Neural cell (in vitro differentiated cells): Measurements from ENCODE around the gene ZNF784. TPM values are rescaled to one million over a fixed set of nuclear protein-coding genes. Genes with fewer than 3 reads are reported as not detected.

Experiments
- H2AFZ ChIP-seq: fragments of 200-600, 300-800 bp; sonication (generic), shearing (Covaris generic); 2 replicates; pipeline ENCODE4 v1.6.0; 2014; ENCODE audit warnings: low read depth, mild to moderate bottlenecking, antibody characterized with exemption, low read length, moderate library complexity
- H3F3A ChIP-seq: fragments of 200-600 bp; shearing (Covaris generic); 2 replicates; pipeline ENCODE4 v1.6.1; 2016; ENCODE audit warnings: mild to moderate bottlenecking, moderate library complexity, mixed read lengths, antibody characterized with exemption, low read length; ENCODE audit not compliant: insufficient read depth, poor library complexity, severe bottlenecking
- H3K27ac ChIP-seq: fragments of 200-600, 300-800 bp; sonication (generic), shearing (Covaris generic); 2 replicates; pipeline ENCODE4 v1.5.1; 2014; ENCODE audit warnings: mild to moderate bottlenecking, low read length, moderate library complexity
- H3K27me3 ChIP-seq: fragments of 300-800, 200-600 bp; sonication (generic), shearing (Covaris generic); 2 replicates; pipeline ENCODE4 v1.6.0; 2014; ENCODE audit warnings: mild to moderate bottlenecking, low read depth, low read length, moderate library complexity; ENCODE audit not compliant: insufficient read depth
- H3K36me3 ChIP-seq: fragments of 300-800, 200-600 bp; sonication (generic), shearing (Covaris generic); 2 replicates; pipeline ENCODE4 v1.5.1; 2014; ENCODE audit warnings: mild to moderate bottlenecking, antibody characterized with exemption, low read length, moderate library complexity; ENCODE audit not compliant: insufficient read depth
- H3K4me2 ChIP-seq: fragments of 300-800, 200-600 bp; sonication (generic), shearing (Covaris generic); 2 replicates; pipeline ENCODE4 v1.6.0; 2014; ENCODE audit warnings: mild to moderate bottlenecking, low read length
- H3K4me3 ChIP-seq: fragments of 300-800, 200-600 bp; sonication (generic), shearing (Covaris generic); 2 replicates; pipeline ENCODE4 v1.5.1; 2014; ENCODE audit warnings: mild to moderate bottlenecking, low read length, moderate library complexity
- H3K79me2 ChIP-seq: fragments of 200-600 bp; shearing (Covaris generic); replicated peaks from 2 replicates; pipeline ENCODE4 v1.6.0; 2014; ENCODE audit warnings: mild to moderate bottlenecking, low read length, moderate library complexity; ENCODE audit not compliant: insufficient read depth
- H3K9ac ChIP-seq: fragments of 300-800, 200-600 bp; sonication (generic), shearing (Covaris generic); 2 replicates; pipeline ENCODE4 v1.6.1; 2016; ENCODE audit warnings: mild to moderate bottlenecking, low read length, mixed read lengths
- H3K9me2 ChIP-seq: fragments of 200-600 bp; shearing (Covaris generic); 2 replicates; pipeline ENCODE4 v1.6.1; 2016; ENCODE audit warnings: mild to moderate bottlenecking, low read length, mixed read lengths; ENCODE audit not compliant: insufficient read depth
- H3K9me3 ChIP-seq: fragments of 200-600, 300-800 bp; sonication (generic), shearing (Covaris generic); 2 replicates; pipeline ENCODE4 v1.6.1; 2016; ENCODE audit warnings: mild to moderate bottlenecking, mixed run types, low read length, moderate library complexity, mixed read lengths
- H4K20me1 ChIP-seq: fragments of 200-600 bp; shearing (Covaris generic); 2 replicates; pipeline ENCODE4 v1.6.1; 2016; ENCODE audit warnings: mild to moderate bottlenecking, mixed run types; ENCODE audit not compliant: insufficient read depth
- EP300 ChIP-seq: fragments of 450-650 bp; conservative IDR thresholded peaks from 2 replicates; pipeline ENCODE4 v1.6.1; 2014; ENCODE audit warnings: antibody characterized with exemption, mild to moderate bottlenecking, moderate library complexity; ENCODE audit not compliant: poor library complexity, severe bottlenecking
- EZH2 ChIP-seq: fragments of 200-600, 300-800 bp; shearing (Covaris generic), sonication (generic); IDR thresholded peaks from 2 replicates; pipeline ENCODE4 v1.6.1; 2014; ENCODE audit warnings: antibody characterized with exemption, low read length, borderline replicate concordance, mild to moderate bottlenecking; ENCODE audit not compliant: insufficient read depth, poor library complexity, severe bottlenecking
- MXI1 ChIP-seq: fragments of 450-650 bp; conservative IDR thresholded peaks from 2 replicates; pipeline ENCODE4 v1.6.1; 2014; ENCODE audit warnings: antibody characterized with exemption, mild to moderate bottlenecking; ENCODE audit not compliant: poor library complexity, severe bottlenecking
- POLR2AphosphoS5 ChIP-seq: IDR thresholded peaks from 2 replicates; pipeline ENCODE4 v1.6.1; 2012
- RAD21 ChIP-seq: fragments of 450-650 bp; conservative IDR thresholded peaks from 2 replicates; pipeline ENCODE4 v1.6.1; 2014; ENCODE audit warnings: antibody characterized with exemption, mild to moderate bottlenecking, moderate library complexity
- SMC3 ChIP-seq: fragments of 450-650 bp; conservative IDR thresholded peaks from 2 replicates; pipeline ENCODE4 v1.6.1; 2014; ENCODE audit warnings: antibody characterized with exemption, mild to moderate bottlenecking, moderate library complexity; ENCODE audit not compliant: poor library complexity
- TAF1 ChIP-seq: IDR thresholded peaks from 2 replicates; pipeline ENCODE4 v1.6.1; 2012; ENCODE audit warnings: low read depth
- polyA plus RNA-seq: library from polyadenylated mRNA; depleted of rRNA; stranded (reverse); fragments of >200 nt; gene quantifications from 2 replicates; pipeline ENCODE4 v1.2.3, GENCODE V29; 2014
- TF ChIP-seq, protein P1 (sequence below): IDR thresholded peaks from 2 replicates; pipeline ENCODE4 v1.6.1; 2012; ENCODE audit warnings: borderline replicate concordance
- TF ChIP-seq, protein P2 (sequence below): fragments of 450-650 bp; IDR thresholded peaks from 2 replicates; pipeline ENCODE4 v1.5.1; 2014; ENCODE audit warnings: antibody characterized with exemption, mild to moderate bottlenecking, moderate library complexity; ENCODE audit not compliant: poor library complexity, severe bottlenecking

The ZNF784 gene
- polyA plus RNA-seq, 1 donor from 2014 or later = 10.3 TPM

DNA sequence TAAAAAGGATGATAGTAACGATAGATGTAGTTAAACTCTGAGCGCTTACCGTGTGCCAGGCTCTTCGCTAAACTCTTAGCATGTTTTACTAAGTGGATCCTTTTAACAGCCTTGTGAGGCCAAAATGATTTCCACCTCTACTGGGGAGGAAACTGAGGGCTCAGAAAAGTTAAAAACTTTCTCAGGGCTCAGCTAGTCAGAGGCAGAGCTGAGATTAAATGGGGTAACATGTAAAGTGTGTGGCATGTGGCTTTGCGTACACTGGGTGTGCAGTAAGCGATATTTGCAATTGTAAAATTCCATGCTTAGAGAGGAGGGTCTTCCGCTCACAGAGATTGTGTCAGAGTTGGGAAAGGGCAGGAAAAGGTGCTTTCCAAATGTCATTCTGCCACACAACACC lies 32.2 kb upstream of the ZNF784 start:
- Histone ChIP-seq H3K27ac (no peak overlapping the region), H3K9me3 (no peaks in the 10 kb centered on the region), H3K9ac (peak overlapping the region; percentile 98), H3K4me2 (peak overlapping the region; percentile 94), H3K4me3 (peak overlapping the region; percentile 91), H2AFZ (no peak overlapping the region), H3F3A (no peaks in the 10 kb centered on the region), H3K9me2 (no peaks in the 10 kb centered on the region), H4K20me1 (peaks cover 42% of the 10 kb centered on the region), H3K36me3 (no peaks in the 10 kb centered on the region), H3K27me3 (no peaks in the 10 kb centered on the region), H3K79me2 (peaks cover 43% of the 10 kb centered on the region)
- TF ChIP-seq EZH2 (no peak), TAF1 (no peak), POLR2AphosphoS5 (no peak), MXI1 (no peak), RAD21 (no peak), SMC3 (no peak), EP300 (no peak)
- TF ChIP-seq, protein P1, sequence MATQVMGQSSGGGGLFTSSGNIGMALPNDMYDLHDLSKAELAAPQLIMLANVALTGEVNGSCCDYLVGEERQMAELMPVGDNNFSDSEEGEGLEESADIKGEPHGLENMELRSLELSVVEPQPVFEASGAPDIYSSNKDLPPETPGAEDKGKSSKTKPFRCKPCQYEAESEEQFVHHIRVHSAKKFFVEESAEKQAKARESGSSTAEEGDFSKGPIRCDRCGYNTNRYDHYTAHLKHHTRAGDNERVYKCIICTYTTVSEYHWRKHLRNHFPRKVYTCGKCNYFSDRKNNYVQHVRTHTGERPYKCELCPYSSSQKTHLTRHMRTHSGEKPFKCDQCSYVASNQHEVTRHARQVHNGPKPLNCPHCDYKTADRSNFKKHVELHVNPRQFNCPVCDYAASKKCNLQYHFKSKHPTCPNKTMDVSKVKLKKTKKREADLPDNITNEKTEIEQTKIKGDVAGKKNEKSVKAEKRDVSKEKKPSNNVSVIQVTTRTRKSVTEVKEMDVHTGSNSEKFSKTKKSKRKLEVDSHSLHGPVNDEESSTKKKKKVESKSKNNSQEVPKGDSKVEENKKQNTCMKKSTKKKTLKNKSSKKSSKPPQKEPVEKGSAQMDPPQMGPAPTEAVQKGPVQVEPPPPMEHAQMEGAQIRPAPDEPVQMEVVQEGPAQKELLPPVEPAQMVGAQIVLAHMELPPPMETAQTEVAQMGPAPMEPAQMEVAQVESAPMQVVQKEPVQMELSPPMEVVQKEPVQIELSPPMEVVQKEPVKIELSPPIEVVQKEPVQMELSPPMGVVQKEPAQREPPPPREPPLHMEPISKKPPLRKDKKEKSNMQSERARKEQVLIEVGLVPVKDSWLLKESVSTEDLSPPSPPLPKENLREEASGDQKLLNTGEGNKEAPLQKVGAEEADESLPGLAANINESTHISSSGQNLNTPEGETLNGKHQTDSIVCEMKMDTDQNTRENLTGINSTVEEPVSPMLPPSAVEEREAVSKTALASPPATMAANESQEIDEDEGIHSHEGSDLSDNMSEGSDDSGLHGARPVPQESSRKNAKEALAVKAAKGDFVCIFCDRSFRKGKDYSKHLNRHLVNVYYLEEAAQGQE = no peak
- TF ChIP-seq, protein P2, sequence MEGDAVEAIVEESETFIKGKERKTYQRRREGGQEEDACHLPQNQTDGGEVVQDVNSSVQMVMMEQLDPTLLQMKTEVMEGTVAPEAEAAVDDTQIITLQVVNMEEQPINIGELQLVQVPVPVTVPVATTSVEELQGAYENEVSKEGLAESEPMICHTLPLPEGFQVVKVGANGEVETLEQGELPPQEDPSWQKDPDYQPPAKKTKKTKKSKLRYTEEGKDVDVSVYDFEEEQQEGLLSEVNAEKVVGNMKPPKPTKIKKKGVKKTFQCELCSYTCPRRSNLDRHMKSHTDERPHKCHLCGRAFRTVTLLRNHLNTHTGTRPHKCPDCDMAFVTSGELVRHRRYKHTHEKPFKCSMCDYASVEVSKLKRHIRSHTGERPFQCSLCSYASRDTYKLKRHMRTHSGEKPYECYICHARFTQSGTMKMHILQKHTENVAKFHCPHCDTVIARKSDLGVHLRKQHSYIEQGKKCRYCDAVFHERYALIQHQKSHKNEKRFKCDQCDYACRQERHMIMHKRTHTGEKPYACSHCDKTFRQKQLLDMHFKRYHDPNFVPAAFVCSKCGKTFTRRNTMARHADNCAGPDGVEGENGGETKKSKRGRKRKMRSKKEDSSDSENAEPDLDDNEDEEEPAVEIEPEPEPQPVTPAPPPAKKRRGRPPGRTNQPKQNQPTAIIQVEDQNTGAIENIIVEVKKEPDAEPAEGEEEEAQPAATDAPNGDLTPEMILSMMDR = no peak

DNA sequence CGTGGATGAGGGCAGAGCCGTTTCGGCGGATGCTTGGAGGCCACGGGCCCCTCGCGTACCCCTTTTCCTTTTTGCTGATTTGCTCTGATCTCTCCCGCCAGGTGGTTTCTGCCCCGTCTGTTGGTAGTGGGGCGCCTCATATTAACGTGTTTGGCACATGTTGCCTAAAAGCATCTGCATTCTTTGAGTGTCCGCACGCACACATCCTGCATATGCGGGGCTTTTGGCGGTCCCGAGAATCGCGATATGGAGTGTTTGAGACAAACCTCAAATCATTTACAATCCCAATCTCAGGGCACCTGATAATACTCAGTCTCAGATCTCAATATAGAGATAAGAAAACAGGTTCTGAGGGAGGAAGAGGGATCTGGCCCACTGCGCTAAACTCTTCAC lies 31.3 kb upstream of the ZNF784 start:
- H3K4me2 ChIP-seq = peak overlapping the region; percentile 94
- H3K9me3 ChIP-seq = no peaks in the 10 kb centered on the region
- no peaks in the 10 kb centered on the region for H3K27me3 ChIP-seq
- peak overlapping the region; percentile 91 for H3K4me3 ChIP-seq
- H3K27ac ChIP-seq = peak overlapping the region; percentile 97
- H3K9ac ChIP-seq = peak overlapping the region; percentile 98
- no peak overlapping the region for H2AFZ ChIP-seq
- H3K36me3 ChIP-seq = no peaks in the 10 kb centered on the region
- TF ChIP-seq, protein P1 = no peak
- TF ChIP-seq, protein P2 = no peak
- no peak for TF ChIP-seq TAF1
- TF ChIP-seq MXI1 = peak; percentile 95
- TF ChIP-seq EZH2 = no peak
- H3K9me2 ChIP-seq = no peaks in the 10 kb centered on the region
- no peaks in the 10 kb centered on the region for H3F3A ChIP-seq
- peaks cover 43% of the 10 kb centered on the region for H3K79me2 ChIP-seq
- H4K20me1 ChIP-seq = peaks cover 42% of the 10 kb centered on the region
